WTC11 (cell line): ENCODE data around the gene GPR84. TPM values are rescaled to one million over a fixed set of nuclear protein-coding genes. Genes with fewer than 3 reads are reported as not detected.

ENCODE experiments used
- ATAC-seq: fragments of 200-7000 bp; cut with Tn5 transposase; 2 replicates; pipeline ENCODE4 v1.10.0; 2021; ENCODE audit warnings: mild to moderate bottlenecking, moderate library complexity
- CTCF ChIA-PET: fragments of 300-600 bp; sonication (Branson Sonifier 250); formaldehyde crosslinking; loops from one replicate; lab custom pipeline; 2021; ENCODE audit warnings: antibody characterized with exemption; lab: Charles Lee
- POLR2A ChIA-PET: fragments of 350-600 bp; sonication (Branson Sonifier 250); formaldehyde crosslinking; loops from one replicate; lab custom pipeline; 2021; ENCODE audit warnings: antibody characterized with exemption; lab: Charles Lee
- DNase-seq: peaks from one replicate; pipeline ENCODE4 v3.0.0; 2021; ENCODE audit warnings: low spot score
- H3K27ac Mint-ChIP-seq: 2 replicates; pipeline ENCODE4 v1.8.0; 2021; ENCODE audit warnings: mixed read lengths
- H3K27me3 Mint-ChIP-seq: 2 replicates; pipeline ENCODE4 v1.8.0; 2021; ENCODE audit warnings: low read depth, mild to moderate bottlenecking, moderate library complexity, mixed read lengths
- H3K36me3 Mint-ChIP-seq: 2 replicates; pipeline ENCODE4 v1.8.0; 2021; ENCODE audit warnings: mixed read lengths
- H3K4me1 Mint-ChIP-seq: 2 replicates; pipeline ENCODE4 v1.8.0; 2022; ENCODE audit warnings: mixed read lengths
- H3K4me3 Mint-ChIP-seq: 2 replicates; pipeline ENCODE4 v1.8.0; 2021; ENCODE audit warnings: mild to moderate bottlenecking, moderate library complexity, mixed read lengths
- H3K9me3 Mint-ChIP-seq: 2 replicates; pipeline ENCODE4 v1.8.0; 2021; ENCODE audit warnings: mixed read lengths
- AR ChIP-seq: fragments of 250-450 bp; sonication (Bioruptor Pico); IDR thresholded peaks from 2 replicates; pipeline ENCODE4 v1.9.0; 2021; ENCODE audit warnings: mild to moderate bottlenecking
- ATF6 ChIP-seq: sonication (generic); formaldehyde crosslinking; IDR thresholded peaks from 2 replicates; pipeline ENCODE4 v1.8.1; 2023; ENCODE audit warnings: mild to moderate bottlenecking, missing genetic modification reagents
- CDX4 ChIP-seq: fragments of 250-450 bp; sonication (Bioruptor Pico); IDR thresholded peaks from 2 replicates; pipeline ENCODE4 v1.9.0; 2021; ENCODE audit warnings: moderate library complexity, mild to moderate bottlenecking, inconsistent platforms, borderline replicate concordance
- E2F1 ChIP-seq: sonication (generic); formaldehyde crosslinking; IDR thresholded peaks from 2 replicates; pipeline ENCODE4 v1.8.0; 2022; ENCODE audit warnings: mild to moderate bottlenecking, missing genetic modification reagents
- E2F5 ChIP-seq: sonication (generic); formaldehyde crosslinking; IDR thresholded peaks from 2 replicates; pipeline ENCODE4 v1.8.1; 2022; ENCODE audit warnings: mild to moderate bottlenecking, moderate library complexity, missing genetic modification reagents
- ELF4 ChIP-seq: sonication (generic); formaldehyde crosslinking; IDR thresholded peaks from 2 replicates; pipeline ENCODE4 v1.8.1; 2022; ENCODE audit warnings: low read depth, mild to moderate bottlenecking, moderate library complexity, missing genetic modification reagents
- EMX1 ChIP-seq: fragments of 250-450 bp; sonication (Bioruptor Pico); IDR thresholded peaks from 2 replicates; pipeline ENCODE4 v1.8.0; 2021; ENCODE audit warnings: mild to moderate bottlenecking
- GTF2I ChIP-seq: fragments of 250-450 bp; sonication (Bioruptor Pico); conservative IDR thresholded peaks from 2 replicates; pipeline ENCODE4 v1.4.0; 2021; ENCODE audit warnings: mild to moderate bottlenecking
- IRF1 ChIP-seq: sonication (generic); formaldehyde crosslinking; IDR thresholded peaks from 2 replicates; pipeline ENCODE4 v1.8.0; 2023; ENCODE audit warnings: missing genetic modification reagents
- IRF2 ChIP-seq: sonication (generic); formaldehyde crosslinking; IDR thresholded peaks from 2 replicates; pipeline ENCODE4 v1.8.0; 2022; ENCODE audit warnings: low read depth, missing genetic modification reagents, borderline replicate concordance
- JAZF1 ChIP-seq: fragments of 250-450 bp; sonication (Bioruptor Pico); IDR thresholded peaks from 2 replicates; pipeline ENCODE4 v1.9.0; 2021; ENCODE audit warnings: moderate library complexity, mild to moderate bottlenecking, inconsistent platforms
- NFYB ChIP-seq: sonication (generic); formaldehyde crosslinking; conservative IDR thresholded peaks from 2 replicates; pipeline ENCODE4 v1.8.0; 2022; ENCODE audit warnings: low read depth, missing genetic modification reagents
- NR3C1 ChIP-seq: sonication (generic); formaldehyde crosslinking; conservative IDR thresholded peaks from 2 replicates; pipeline ENCODE4 v1.8.1; 2023; ENCODE audit warnings: low read depth, mild to moderate bottlenecking, missing genetic modification reagents
- RELA ChIP-seq: sonication (generic); formaldehyde crosslinking; IDR thresholded peaks from 2 replicates; pipeline ENCODE4 v1.8.1; 2022; ENCODE audit warnings: missing genetic modification reagents, mild to moderate bottlenecking, borderline replicate concordance
- SMAD3 ChIP-seq: sonication (generic); formaldehyde crosslinking; IDR thresholded peaks from 2 replicates; pipeline ENCODE4 v1.8.0; 2022; ENCODE audit warnings: missing genetic modification reagents, mild to moderate bottlenecking, borderline replicate concordance
- SMAD4 ChIP-seq: sonication (generic); formaldehyde crosslinking; IDR thresholded peaks from 2 replicates; pipeline ENCODE4 v1.8.0; 2022; ENCODE audit warnings: mild to moderate bottlenecking, missing genetic modification reagents
- ZBTB21 ChIP-seq: sonication (generic); formaldehyde crosslinking; IDR thresholded peaks from 2 replicates; pipeline ENCODE4 v1.8.1; 2023; ENCODE audit warnings: mild to moderate bottlenecking, missing genetic modification reagents, borderline replicate concordance
- ZBTB43 ChIP-seq: sonication (generic); formaldehyde crosslinking; IDR thresholded peaks from 2 replicates; pipeline ENCODE4 v1.8.1; 2023; ENCODE audit warnings: mild to moderate bottlenecking, missing genetic modification reagents
- ZNF416 ChIP-seq: fragments of 250-450 bp; sonication (Bioruptor Pico); IDR thresholded peaks from 2 replicates; pipeline ENCODE4 v1.9.0; 2021; ENCODE audit warnings: mild to moderate bottlenecking, inconsistent platforms
- ZNF512 ChIP-seq: sonication (generic); formaldehyde crosslinking; IDR thresholded peaks from 2 replicates; pipeline ENCODE4 v1.8.1; 2022; ENCODE audit warnings: missing genetic modification reagents, borderline replicate concordance
- total RNA-seq: library from RNA; stranded (reverse); gene quantifications from 3 replicates; pipeline ENCODE4 v1.2.3, GENCODE V29; 2021

The GPR84 gene
- total RNA-seq, 1 experiment from 2014 or later, result 0.13 TPM

GRCh38 chr12:54397157-54397556 is 32.9 kb upstream of the GPR84 start:
- ATAC-seq, result no peak
- no peak overlapping the region for H3K4me3 Mint-ChIP-seq
- H3K36me3 Mint-ChIP-seq, result peaks cover 33% of the 10 kb centered on the region
- ChIA-PET POLR2A (no interaction called here), CTCF (interaction anchor here (5.1 to 11.3 kb wide), 2 partner anchors 18 to 45 kb away, joined by 65 to 361 read pairs; no protein-coding TSS in a partner anchor)
- no peak overlapping the region for H3K27ac Mint-ChIP-seq
- DNase-seq, result no peak
- no peaks in the 10 kb centered on the region for H3K9me3 Mint-ChIP-seq
- TF ChIP-seq JAZF1 (no peak), GTF2I (no peak), RELA (CRISPR knock-in tag) (no peak), AR (CRISPR knock-in tag) (no peak)
- H3K4me1 Mint-ChIP-seq, result peaks cover 19% of the 10 kb centered on the region
- H3K27me3 Mint-ChIP-seq, result peaks cover 14% of the 10 kb centered on the region

- Mint-ChIP-seq H3K36me3 (peaks cover 21% of the 10 kb centered on the region), H3K27ac (no peak overlapping the region), H3K4me3 (no peak overlapping the region), H3K9me3 (no peaks in the 10 kb centered on the region), H3K27me3 (peaks cover 19% of the 10 kb centered on the region), H3K4me1 (peaks cover 24% of the 10 kb centered on the region)
- ChIA-PET CTCF (interaction anchor here (0.6 to 11.3 kb wide), 8 partner anchors 16 to 123 kb away, joined by 3 to 361 read pairs (median 3); partner anchors contain the start of gene COPZ1), POLR2A (no interaction called here)
- ATAC-seq (no peak), DNase-seq (no peak)
- TF ChIP-seq ZBTB43 (CRISPR knock-in tag) (no peak), ZNF512 (CRISPR knock-in tag) (no peak), SMAD3 (no peak), E2F5 (CRISPR knock-in tag) (no peak), NFYB (no peak), RELA (CRISPR knock-in tag) (no peak), ZNF416 (no peak), ATF6 (CRISPR knock-in tag) (no peak)
Measured at GRCh38 chr12:54395545-54395944, 31.3 kb upstream of the GPR84 start.

GRCh38 chr12:54394986-54395385 is 30.7 kb upstream of the GPR84 start:
- no peaks in the 10 kb centered on the region for H3K9me3 Mint-ChIP-seq
- DNase-seq (no peak), ATAC-seq (no peak)
- no peak overlapping the region for H3K27ac Mint-ChIP-seq
- no peak overlapping the region for H3K4me3 Mint-ChIP-seq
- CTCF ChIA-PET, result interaction anchor here (1.2 to 11.3 kb wide), 3 partner anchors 16 to 47 kb away, joined by 3 to 361 read pairs (median 65); no protein-coding TSS in a partner anchor
- peaks cover 21% of the 10 kb centered on the region for H3K36me3 Mint-ChIP-seq
- POLR2A ChIA-PET, result no interaction called here
- H3K27me3 Mint-ChIP-seq, result peaks cover 19% of the 10 kb centered on the region
- H3K4me1 Mint-ChIP-seq, result peaks cover 27% of the 10 kb centered on the region
- no peak for TF ChIP-seq SMAD4 (CRISPR knock-in tag)
- no peak for TF ChIP-seq ELF4 (CRISPR knock-in tag)
- TF ChIP-seq JAZF1, result no peak
- TF ChIP-seq IRF2 (CRISPR knock-in tag), result no peak
- no peak for TF ChIP-seq E2F1
- no peak for TF ChIP-seq IRF1
- TF ChIP-seq CDX4 (CRISPR knock-in tag), result no peak
- TF ChIP-seq ZBTB21 (CRISPR knock-in tag), result no peak
- TF ChIP-seq EMX1 (CRISPR knock-in tag), result no peak
- no peak for TF ChIP-seq NR3C1 (CRISPR knock-in tag)
